Esophagus muscularis mucosa (tissue), 3 donors: ENCODE results near the gene ZNF180.
"Not testable (repeated sequence)": the region's sequence is repeated elsewhere in the genome, so short reads cannot be mapped to it uniquely, and the experiment has no call there.

ENCODE experiments used
- POLR2A ChIP-seq: fragments of 450-650 bp; IDR thresholded peaks from one replicate; pipeline ENCODE4 v1.6.1; 2017; ENCODE audit warnings: antibody characterized with exemption, moderate library complexity, mild to moderate bottlenecking, low read depth
- TF ChIP-seq, protein P1 (sequence below), 3 experiments: fragments of 200-600 bp in 2 of 3; fragments of 450-650 bp in 1 of 3; sonication (generic) in 2 of 3; IDR thresholded peaks; one replicate each; pipeline ENCODE4 v1.5.1; 2017 to 2019; ENCODE audit warnings: antibody characterized with exemption in 3 of 3, mild to moderate bottlenecking in 2 of 3, moderate library complexity in 1 of 3

GRCh38 chr19:44535361-44535760 lies 35.0 kb upstream of the ZNF180 start:
- TF ChIP-seq, protein P1, sequence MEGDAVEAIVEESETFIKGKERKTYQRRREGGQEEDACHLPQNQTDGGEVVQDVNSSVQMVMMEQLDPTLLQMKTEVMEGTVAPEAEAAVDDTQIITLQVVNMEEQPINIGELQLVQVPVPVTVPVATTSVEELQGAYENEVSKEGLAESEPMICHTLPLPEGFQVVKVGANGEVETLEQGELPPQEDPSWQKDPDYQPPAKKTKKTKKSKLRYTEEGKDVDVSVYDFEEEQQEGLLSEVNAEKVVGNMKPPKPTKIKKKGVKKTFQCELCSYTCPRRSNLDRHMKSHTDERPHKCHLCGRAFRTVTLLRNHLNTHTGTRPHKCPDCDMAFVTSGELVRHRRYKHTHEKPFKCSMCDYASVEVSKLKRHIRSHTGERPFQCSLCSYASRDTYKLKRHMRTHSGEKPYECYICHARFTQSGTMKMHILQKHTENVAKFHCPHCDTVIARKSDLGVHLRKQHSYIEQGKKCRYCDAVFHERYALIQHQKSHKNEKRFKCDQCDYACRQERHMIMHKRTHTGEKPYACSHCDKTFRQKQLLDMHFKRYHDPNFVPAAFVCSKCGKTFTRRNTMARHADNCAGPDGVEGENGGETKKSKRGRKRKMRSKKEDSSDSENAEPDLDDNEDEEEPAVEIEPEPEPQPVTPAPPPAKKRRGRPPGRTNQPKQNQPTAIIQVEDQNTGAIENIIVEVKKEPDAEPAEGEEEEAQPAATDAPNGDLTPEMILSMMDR (IDR thresholded peaks at IDR 0.05): not testable (repeated sequence)
- not testable (repeated sequence) for TF ChIP-seq POLR2A
